Neutrophil (primary cell): Measurements from ENCODE around the gene MLN.

Experiments used
- H3K27ac ChIP-seq: fragments of 200-600 bp; sonication (generic); 2 replicates; pipeline ENCODE4 v1.5.1; 2016; ENCODE audit warnings: mild to moderate bottlenecking, moderate library complexity
- H3K27me3 ChIP-seq: fragments of 200-600 bp; sonication (generic); 2 replicates; pipeline ENCODE4 v1.6.0; 2016; ENCODE audit warnings: mild to moderate bottlenecking
- H3K36me3 ChIP-seq: fragments of 200-600 bp; sonication (generic); 2 replicates; pipeline ENCODE4 v1.5.1; 2017
- H3K4me1 ChIP-seq, 2 experiments: fragments of 200-600 bp in 1 of 2; sonication (generic) in 1 of 2; 1 replicate in 1 of 2; 2 replicates in 1 of 2; pipeline versions ENCODE4 v1.5.1 to v1.6.1; 2013 to 2016; ENCODE audit warnings: low read depth in 1 of 2, low read length in 1 of 2, mild to moderate bottlenecking in 1 of 2, moderate library complexity in 1 of 2; ENCODE audit not compliant: control insufficient read depth in 1 of 2, insufficient read depth in 1 of 2
- H3K4me3 ChIP-seq, 2 experiments: fragments of 200-600 bp in 1 of 2; sonication (generic) in 1 of 2; 1 replicate in 1 of 2; 2 replicates in 1 of 2; pipeline ENCODE4 v1.5.1; 2013 to 2016; ENCODE audit warnings: low read depth in 1 of 2, low read length in 1 of 2, mild to moderate bottlenecking in 1 of 2, moderate library complexity in 1 of 2
- H3K9me3 ChIP-seq: fragments of 200-600 bp; sonication (generic); 2 replicates; pipeline ENCODE4 v1.5.1; 2016
- TF ChIP-seq, protein P1 (sequence below): fragments of 200-600 bp; sonication (generic); IDR thresholded peaks from 2 replicates; pipeline ENCODE4 v1.5.1; 2016; ENCODE audit warnings: antibody characterized with exemption

The MLN gene

DNA sequence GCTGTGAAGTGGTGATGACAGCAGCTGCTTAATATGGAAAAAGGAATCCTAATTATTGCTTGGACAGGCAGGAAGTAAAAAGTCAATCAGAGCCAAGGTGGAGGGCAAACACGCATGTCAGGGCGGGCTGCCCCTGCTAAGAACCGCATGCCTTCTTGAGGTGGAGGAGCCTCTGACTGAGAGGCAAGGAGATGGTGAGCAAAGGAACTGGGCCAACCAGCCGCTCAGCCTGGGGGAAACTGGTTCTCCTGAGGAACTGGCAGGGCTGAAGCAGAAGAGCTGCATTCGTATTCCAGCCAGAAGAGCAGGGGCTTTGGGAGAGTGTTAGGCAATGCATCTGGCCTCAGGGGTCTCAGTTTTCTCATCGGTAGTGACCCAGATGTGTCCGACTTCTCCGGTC, 13.1 kb upstream of the MLN start:
- Histone ChIP-seq H3K4me3 (no peak overlapping the region), H3K27me3 (peaks cover 79% of the 10 kb centered on the region), H3K36me3 (no peaks in the 10 kb centered on the region), H3K9me3 (no peaks in the 10 kb centered on the region), H3K4me1 (no peaks in the 10 kb centered on the region), H3K27ac (no peak overlapping the region)
- TF ChIP-seq, protein P1, sequence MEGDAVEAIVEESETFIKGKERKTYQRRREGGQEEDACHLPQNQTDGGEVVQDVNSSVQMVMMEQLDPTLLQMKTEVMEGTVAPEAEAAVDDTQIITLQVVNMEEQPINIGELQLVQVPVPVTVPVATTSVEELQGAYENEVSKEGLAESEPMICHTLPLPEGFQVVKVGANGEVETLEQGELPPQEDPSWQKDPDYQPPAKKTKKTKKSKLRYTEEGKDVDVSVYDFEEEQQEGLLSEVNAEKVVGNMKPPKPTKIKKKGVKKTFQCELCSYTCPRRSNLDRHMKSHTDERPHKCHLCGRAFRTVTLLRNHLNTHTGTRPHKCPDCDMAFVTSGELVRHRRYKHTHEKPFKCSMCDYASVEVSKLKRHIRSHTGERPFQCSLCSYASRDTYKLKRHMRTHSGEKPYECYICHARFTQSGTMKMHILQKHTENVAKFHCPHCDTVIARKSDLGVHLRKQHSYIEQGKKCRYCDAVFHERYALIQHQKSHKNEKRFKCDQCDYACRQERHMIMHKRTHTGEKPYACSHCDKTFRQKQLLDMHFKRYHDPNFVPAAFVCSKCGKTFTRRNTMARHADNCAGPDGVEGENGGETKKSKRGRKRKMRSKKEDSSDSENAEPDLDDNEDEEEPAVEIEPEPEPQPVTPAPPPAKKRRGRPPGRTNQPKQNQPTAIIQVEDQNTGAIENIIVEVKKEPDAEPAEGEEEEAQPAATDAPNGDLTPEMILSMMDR = no peak

DNA sequence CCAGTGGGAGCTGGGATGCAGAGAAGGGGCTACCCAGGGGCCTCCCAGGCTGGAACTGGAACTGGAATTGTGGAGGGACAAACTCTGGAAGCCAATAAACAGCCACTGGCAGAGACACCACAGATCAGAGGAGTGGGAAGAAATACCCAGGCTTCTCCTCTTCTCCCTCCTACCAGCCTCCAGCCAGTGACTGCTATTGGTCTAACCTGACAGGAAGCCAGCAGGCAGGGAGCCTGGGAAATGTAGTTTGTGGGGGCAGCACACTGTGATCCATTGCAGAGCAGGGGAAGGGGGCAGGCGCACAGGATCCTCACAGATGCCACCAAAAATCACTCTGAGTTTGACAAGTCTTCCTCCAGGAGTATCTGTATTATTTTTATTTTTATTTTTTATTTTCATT, 12.1 kb upstream of the MLN start:
- H3K27ac ChIP-seq = no peak overlapping the region
- H3K4me3 ChIP-seq = no peak overlapping the region
- H3K36me3 ChIP-seq = no peaks in the 10 kb centered on the region
- H3K27me3 ChIP-seq = peaks cover 79% of the 10 kb centered on the region
- no peaks in the 10 kb centered on the region for H3K4me1 ChIP-seq
- no peaks in the 10 kb centered on the region for H3K9me3 ChIP-seq
- TF ChIP-seq, protein P1 = no peak

DNA sequence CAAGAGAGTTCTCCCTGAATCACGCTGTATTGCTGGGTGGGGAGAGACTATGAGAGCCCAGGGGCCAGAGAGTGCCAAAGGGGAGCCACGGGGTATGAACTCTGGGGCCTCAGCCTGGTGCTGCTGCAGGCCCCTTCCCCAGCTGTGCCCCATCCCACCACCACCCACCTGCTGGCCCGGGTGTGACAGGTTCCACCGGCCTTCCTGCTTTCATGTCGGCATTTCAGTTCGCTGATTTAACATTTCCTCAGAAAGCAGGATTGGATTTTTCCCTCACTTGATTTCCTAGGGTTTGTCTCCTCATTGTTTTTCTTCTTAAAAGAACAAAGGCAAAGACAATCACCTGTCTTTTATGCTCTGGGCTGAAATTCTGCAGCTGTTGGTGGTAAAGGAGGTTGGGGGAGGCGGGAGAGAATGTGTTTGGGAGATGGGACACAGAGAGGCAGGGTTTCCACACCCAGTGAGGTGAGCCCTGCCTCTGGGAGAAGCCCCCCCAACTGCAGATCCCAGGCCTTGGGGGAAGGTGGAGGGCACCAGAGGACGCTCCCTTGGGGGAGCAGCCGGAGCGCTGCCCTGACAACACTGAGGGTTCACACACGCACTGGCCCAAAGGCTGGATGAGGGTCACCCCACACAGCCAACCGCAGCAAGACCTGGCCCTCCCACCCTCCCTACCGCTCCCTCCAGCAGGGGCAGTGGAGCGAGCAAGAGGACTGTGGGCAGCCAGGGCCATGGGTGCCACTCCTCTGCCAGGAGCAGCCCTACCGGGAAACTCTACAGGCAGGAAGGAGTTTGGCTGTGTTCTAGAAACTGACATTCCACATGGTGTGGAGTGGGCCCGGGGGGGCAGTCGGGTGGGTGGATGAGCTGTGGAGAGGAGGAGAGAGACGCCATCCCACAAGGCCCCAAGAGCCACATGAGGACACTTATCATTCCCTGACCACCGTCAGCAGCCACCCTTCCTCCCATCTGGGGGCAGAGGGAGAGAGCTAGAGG, 10.5 kb upstream of the MLN start:
- Histone ChIP-seq H3K4me1 (no peaks in the 10 kb centered on the region), H3K27ac (no peak overlapping the region), H3K4me3 (no peak overlapping the region), H3K27me3 (peaks cover 81% of the 10 kb centered on the region), H3K9me3 (no peaks in the 10 kb centered on the region), H3K36me3 (no peaks in the 10 kb centered on the region)
- TF ChIP-seq, protein P1 = no peak

DNA sequence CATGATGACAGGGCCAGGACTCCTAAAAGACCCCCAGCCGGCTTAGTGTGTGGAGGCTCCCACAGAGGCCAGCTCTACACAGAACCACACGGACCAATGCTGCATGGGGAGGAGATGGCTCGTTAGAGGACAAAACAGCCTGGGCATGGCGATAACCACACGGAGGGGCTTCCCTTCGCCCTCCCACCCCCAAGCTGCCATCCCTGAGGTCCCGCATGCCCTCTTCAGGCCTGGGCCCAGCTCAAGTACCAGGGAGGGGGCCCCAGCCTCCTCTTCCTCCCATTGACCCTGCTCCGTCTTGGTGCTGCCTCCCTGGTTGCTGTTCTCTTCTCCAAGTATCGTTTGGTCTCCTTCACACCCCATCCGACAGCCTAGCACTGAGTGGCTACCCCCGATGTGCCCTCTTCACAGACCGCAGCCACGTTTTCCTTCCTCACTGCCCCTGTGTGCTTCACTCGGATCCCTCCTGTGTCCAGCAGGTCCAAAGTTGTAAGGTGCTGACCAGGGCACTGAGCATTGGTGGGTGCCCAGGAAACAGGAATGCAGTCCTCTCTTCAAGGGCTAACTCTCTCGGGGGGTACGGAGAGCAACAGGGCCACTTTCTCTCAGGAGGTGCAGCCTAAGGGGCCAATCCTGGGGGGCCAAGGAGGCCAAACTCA, 9.6 kb upstream of the MLN start:
- H3K4me1 ChIP-seq = no peaks in the 10 kb centered on the region
- H3K4me3 ChIP-seq = no peak overlapping the region
- H3K9me3 ChIP-seq = no peaks in the 10 kb centered on the region
- peaks cover 90% of the 10 kb centered on the region for H3K27me3 ChIP-seq
- no peaks in the 10 kb centered on the region for H3K36me3 ChIP-seq
- TF ChIP-seq, protein P1 = no peak
- no peak overlapping the region for H3K27ac ChIP-seq

DNA sequence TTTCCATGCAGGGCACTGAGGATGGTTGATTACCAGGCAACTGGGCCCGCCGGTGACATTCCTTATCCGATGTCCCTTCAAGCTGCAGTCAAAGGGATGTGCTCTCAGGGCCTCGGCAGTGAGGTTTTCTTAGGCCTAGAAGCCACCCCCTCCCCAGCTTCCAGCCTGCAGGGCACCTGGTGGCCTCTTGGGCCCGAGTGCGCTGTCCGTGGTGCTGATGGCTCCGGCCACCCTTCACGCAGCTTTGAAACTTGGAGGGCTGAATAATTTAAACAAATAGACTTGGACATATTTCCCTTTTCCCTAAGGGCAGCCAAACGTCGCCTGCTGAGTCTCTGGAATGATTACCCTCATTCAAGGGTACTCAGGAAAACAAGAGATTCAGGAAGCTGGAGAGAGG, 8.9 kb upstream of the MLN start:
- H3K9me3 ChIP-seq = no peaks in the 10 kb centered on the region
- no peaks in the 10 kb centered on the region for H3K36me3 ChIP-seq
- H3K4me1 ChIP-seq = peaks cover 0 to 2% of the 10 kb centered on the region in 2 experiments
- no peak overlapping the region for H3K27ac ChIP-seq
- TF ChIP-seq, protein P1 = no peak
- no peak overlapping the region for H3K4me3 ChIP-seq
- H3K27me3 ChIP-seq = peaks cover 94% of the 10 kb centered on the region
